AG04450 (cell line): ENCODE results near the gene CISH. TPM values are rescaled to one million over a fixed set of nuclear protein-coding genes. Genes with fewer than 3 reads are reported as not detected.

ENCODE experiments used
- CTCF ChIA-PET: fragments of 300-600, 350-600 bp; formaldehyde crosslinking; extraction: SDS; loops from one replicate; lab custom pipeline; 2022; ENCODE audit warnings: antibody characterized with exemption, inconsistent platforms; lab: Charles Lee
- POLR2A ChIA-PET: fragments of 350-600 bp; formaldehyde crosslinking; extraction: SDS; loops from one replicate; lab custom pipeline; 2021; ENCODE audit warnings: antibody characterized with exemption, inconsistent platforms; lab: Yijun Ruan, JAX
- DNase-seq: peaks from one replicate; pipeline ENCODE4 v3.0.0-alpha.2; 2011; ENCODE audit warnings: low read depth, low spot score
- H3K27ac ChIP-seq: one replicate; pipeline ENCODE4 v1.5.1; 2012; ENCODE audit warnings: low read depth, low read length, control low read depth
- H3K27me3 ChIP-seq: one replicate; pipeline ENCODE4 v1.6.0; 2012; ENCODE audit warnings: low read length; ENCODE audit not compliant: control insufficient read depth, insufficient read depth
- H3K4me3 ChIP-seq: 2 replicates; pipeline ENCODE4 v1.5.1; 2011; ENCODE audit warnings: mild to moderate bottlenecking, low read depth, low read length, control low read depth
- H3K9me3 ChIP-seq: 2 replicates; pipeline ENCODE4 v1.5.1; 2012; ENCODE audit warnings: low read length; ENCODE audit not compliant: control insufficient read depth, insufficient read depth
- polyA minus RNA-seq: library from RNA; depleted of rRNA, polyadenylated mRNA; stranded (reverse); fragments of >200 nt; gene quantifications from 2 replicates; pipeline ENCODE4 v1.2.3, GENCODE V29; 2011; rRNA and poly(A)+ RNA removed
- polyA plus RNA-seq: library from polyadenylated mRNA; depleted of rRNA; stranded (reverse); fragments of >200 nt; gene quantifications from 2 replicates; pipeline ENCODE4 v1.2.3, GENCODE V29; 2011; rRNA removed
- TF ChIP-seq, protein P1 (sequence below): IDR thresholded peaks from 2 replicates; pipeline ENCODE4 v1.5.1; 2011; ENCODE audit warnings: low read depth, low read length, control low read depth, inconsistent platforms

Gene CISH, protein sequence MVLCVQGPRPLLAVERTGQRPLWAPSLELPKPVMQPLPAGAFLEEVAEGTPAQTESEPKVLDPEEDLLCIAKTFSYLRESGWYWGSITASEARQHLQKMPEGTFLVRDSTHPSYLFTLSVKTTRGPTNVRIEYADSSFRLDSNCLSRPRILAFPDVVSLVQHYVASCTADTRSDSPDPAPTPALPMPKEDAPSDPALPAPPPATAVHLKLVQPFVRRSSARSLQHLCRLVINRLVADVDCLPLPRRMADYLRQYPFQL
- polyA plus RNA-seq = 2.4 and 4.1 TPM in 2 replicates
- 6.1 and 6.2 TPM in 2 replicates for polyA minus RNA-seq

GRCh38 chr3:50611464-50612233, at the start of gene CISH:
Gene CISH, minus strand, starts transcription at chr3:50611774. Its CDS starts 124 bp downstream, at chr3:50611650.
- no peaks in the 10 kb centered on the region for H3K27me3 ChIP-seq
- peak within 1 kb of the TSS; percentile 81 for H3K4me3 ChIP-seq
- CTCF ChIA-PET = interaction anchor here (0.7 to 12.3 kb wide), 6 partner anchors 10 to 778 kb away, joined by 3 to 436 read pairs (median 8); partner anchors contain the start of genes C3orf18 and HEMK1
- POLR2A ChIA-PET = interaction anchor here (0.9 to 2.8 kb wide), 7 partner anchors 10 to 54 kb away, joined by 3 to 61 read pairs (median 3); partner anchors contain the start of genes C3orf18 and HEMK1
- peak within 1 kb of the TSS; percentile 39 for H3K27ac ChIP-seq
- TF ChIP-seq, protein P1, sequence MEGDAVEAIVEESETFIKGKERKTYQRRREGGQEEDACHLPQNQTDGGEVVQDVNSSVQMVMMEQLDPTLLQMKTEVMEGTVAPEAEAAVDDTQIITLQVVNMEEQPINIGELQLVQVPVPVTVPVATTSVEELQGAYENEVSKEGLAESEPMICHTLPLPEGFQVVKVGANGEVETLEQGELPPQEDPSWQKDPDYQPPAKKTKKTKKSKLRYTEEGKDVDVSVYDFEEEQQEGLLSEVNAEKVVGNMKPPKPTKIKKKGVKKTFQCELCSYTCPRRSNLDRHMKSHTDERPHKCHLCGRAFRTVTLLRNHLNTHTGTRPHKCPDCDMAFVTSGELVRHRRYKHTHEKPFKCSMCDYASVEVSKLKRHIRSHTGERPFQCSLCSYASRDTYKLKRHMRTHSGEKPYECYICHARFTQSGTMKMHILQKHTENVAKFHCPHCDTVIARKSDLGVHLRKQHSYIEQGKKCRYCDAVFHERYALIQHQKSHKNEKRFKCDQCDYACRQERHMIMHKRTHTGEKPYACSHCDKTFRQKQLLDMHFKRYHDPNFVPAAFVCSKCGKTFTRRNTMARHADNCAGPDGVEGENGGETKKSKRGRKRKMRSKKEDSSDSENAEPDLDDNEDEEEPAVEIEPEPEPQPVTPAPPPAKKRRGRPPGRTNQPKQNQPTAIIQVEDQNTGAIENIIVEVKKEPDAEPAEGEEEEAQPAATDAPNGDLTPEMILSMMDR = peak; percentile 61
- H3K9me3 ChIP-seq = no peaks in the 10 kb centered on the region
- DNase-seq = peak; percentile 86

DNA sequence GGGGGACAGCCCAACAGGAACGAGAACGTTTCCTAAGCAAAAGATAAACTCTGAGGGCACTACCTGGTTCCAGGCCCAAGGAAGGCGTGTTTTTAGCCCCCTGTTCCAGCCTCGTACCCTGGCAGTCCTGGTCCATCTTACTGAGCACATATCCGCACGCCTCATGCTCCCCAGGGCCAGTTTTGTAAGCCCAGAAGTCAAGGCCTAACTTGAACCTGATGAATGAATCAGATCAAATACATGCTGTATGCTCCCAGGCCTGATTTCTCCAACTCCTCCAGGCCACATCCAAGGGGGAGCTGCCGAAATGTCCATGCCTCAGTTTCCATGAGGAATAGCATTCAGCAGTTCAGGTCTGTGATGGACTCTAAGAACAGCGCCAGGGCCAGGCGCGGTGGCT, 48.8 kb upstream of the CISH start:
- TF ChIP-seq, protein P1 = no peak
- no peak overlapping the region for H3K4me3 ChIP-seq
- CTCF ChIA-PET = no interaction called here
- H3K27me3 ChIP-seq = peaks cover 9% of the 10 kb centered on the region
- no peaks in the 10 kb centered on the region for H3K9me3 ChIP-seq
- POLR2A ChIA-PET = no interaction called here
- DNase-seq = no peak
- no peak overlapping the region for H3K27ac ChIP-seq

DNA sequence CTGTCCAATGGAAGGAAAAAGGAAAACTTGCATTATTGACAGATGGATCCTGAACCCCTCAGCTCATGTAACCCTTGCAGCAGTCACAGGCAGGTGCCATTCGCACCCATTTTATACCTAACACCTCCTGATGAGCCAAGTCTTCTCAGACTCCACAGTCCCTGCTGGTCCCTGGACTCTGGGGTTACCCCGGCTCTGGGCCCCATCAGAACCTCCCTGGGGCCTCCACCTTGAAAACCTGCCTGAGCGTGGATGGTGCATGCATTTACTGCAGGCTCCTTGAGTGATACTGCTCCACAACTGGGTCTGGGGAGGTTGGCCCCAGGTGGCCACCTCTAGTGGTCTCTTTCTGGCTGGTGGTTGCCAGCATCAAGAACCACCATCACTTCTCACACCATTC, 47.3 kb upstream of the CISH start:
- Histone ChIP-seq H3K27me3 (peaks cover 9% of the 10 kb centered on the region), H3K4me3 (no peak overlapping the region), H3K9me3 (no peaks in the 10 kb centered on the region), H3K27ac (no peak overlapping the region)
- ChIA-PET POLR2A (no interaction called here), CTCF (no interaction called here)
- DNase-seq = no peak
- TF ChIP-seq, protein P1 = no peak

GRCh38 chr3:50658416-50658815, 46.8 kb upstream of the CISH start:
- CTCF ChIA-PET = no interaction called here
- POLR2A ChIA-PET = no interaction called here
- peaks cover 9% of the 10 kb centered on the region for H3K27me3 ChIP-seq
- no peaks in the 10 kb centered on the region for H3K9me3 ChIP-seq
- H3K4me3 ChIP-seq = no peak overlapping the region
- TF ChIP-seq, protein P1 = no peak
- DNase-seq = no peak
- H3K27ac ChIP-seq = no peak overlapping the region

DNA sequence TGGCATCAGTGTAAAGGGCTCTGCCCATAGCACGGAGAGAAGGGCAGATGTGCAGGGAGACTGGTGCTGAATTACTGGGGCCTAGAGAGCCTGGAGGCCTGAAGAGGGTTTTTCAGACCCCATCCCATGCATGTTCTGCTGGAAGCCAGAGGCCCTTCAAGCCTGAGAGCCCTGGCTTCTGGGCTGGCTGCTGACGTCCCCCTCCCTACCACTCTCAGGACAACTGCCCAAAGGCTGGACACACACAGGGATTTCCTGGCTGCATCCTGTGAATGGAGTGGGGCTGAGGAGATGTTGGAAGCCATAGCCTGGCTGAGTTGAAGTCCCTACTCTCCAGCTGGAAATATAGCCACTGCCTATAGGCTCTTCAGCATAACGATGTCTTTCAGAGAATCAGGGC, 46.2 kb upstream of the CISH start:
- Histone ChIP-seq H3K4me3 (no peak overlapping the region), H3K27me3 (peaks cover 9% of the 10 kb centered on the region), H3K9me3 (no peaks in the 10 kb centered on the region), H3K27ac (no peak overlapping the region)
- POLR2A ChIA-PET = no interaction called here
- CTCF ChIA-PET = no interaction called here
- no peak for DNase-seq
- TF ChIP-seq, protein P1 = no peak
